SU-DHL-6 (cell line): ENCODE data around the gene KCNIP4.

ENCODE experiments used
- H2AFZ ChIP-seq: fragments of 200-600 bp; sonication (generic); 2 replicates; pipeline ENCODE4 v1.6.1; 2014; ENCODE audit warnings: low read depth, mild to moderate bottlenecking, moderate library complexity, mixed read lengths, antibody characterized with exemption, low read length; ENCODE audit not compliant: severe bottlenecking
- H3F3A ChIP-seq: fragments of 200-600 bp; shearing (Covaris generic); 2 replicates; pipeline ENCODE4 v1.6.0; 2016; ENCODE audit warnings: antibody characterized with exemption, mild to moderate bottlenecking; ENCODE audit not compliant: insufficient read depth
- H3K27ac ChIP-seq: fragments of 200-600 bp; sonication (generic); 2 replicates; pipeline ENCODE4 v1.5.1; 2016; ENCODE audit warnings: low read depth, mild to moderate bottlenecking, low read length, moderate library complexity, mixed read lengths
- H3K27me3 ChIP-seq: fragments of 200-600 bp; sonication (generic), shearing (Covaris generic); 2 replicates; pipeline ENCODE4 v1.6.0; 2014; ENCODE audit warnings: mild to moderate bottlenecking, low read length
- H3K36me3 ChIP-seq: fragments of 200-600 bp; sonication (generic); 2 replicates; pipeline ENCODE4 v1.6.1; 2014; ENCODE audit warnings: mild to moderate bottlenecking, low read length, mixed read lengths
- H3K4me2 ChIP-seq: fragments of 300-600, 200-600 bp; shearing (Covaris generic), sonication (generic); 2 replicates; pipeline ENCODE4 v1.6.0; 2014; ENCODE audit warnings: low read length, low read depth, mild to moderate bottlenecking; ENCODE audit not compliant: poor library complexity, severe bottlenecking
- H3K4me3 ChIP-seq: fragments of 200-600 bp; sonication (generic); 2 replicates; pipeline ENCODE4 v1.5.1; 2014; ENCODE audit warnings: antibody characterized with exemption, low read length, mild to moderate bottlenecking, mixed read lengths; ENCODE audit not compliant: insufficient read depth, poor library complexity, severe bottlenecking
- H3K79me2 ChIP-seq: fragments of 200-600 bp; sonication (generic); 2 replicates; pipeline ENCODE4 v1.6.1; 2014; ENCODE audit warnings: mild to moderate bottlenecking, low read length, moderate library complexity; ENCODE audit not compliant: insufficient read depth
- H3K9ac ChIP-seq: fragments of 200-600 bp; sonication (generic); 2 replicates; pipeline ENCODE4 v1.7.0; 2014; ENCODE audit warnings: mild to moderate bottlenecking, low read length
- H3K9me2 ChIP-seq: fragments of 200-600 bp; sonication (generic); replicated peaks from 2 replicates; pipeline ENCODE4 v1.6.1; 2014; ENCODE audit warnings: low read length; ENCODE audit not compliant: insufficient read depth
- H3K9me3 ChIP-seq: fragments of 200-600 bp; sonication (generic); 2 replicates; pipeline ENCODE4 v1.6.1; 2014; ENCODE audit warnings: low read length, mixed read lengths; ENCODE audit not compliant: insufficient read depth
- H4K20me1 ChIP-seq: fragments of 200-600 bp; sonication (generic); 2 replicates; pipeline ENCODE4 v1.6.1; 2014; ENCODE audit warnings: low read depth, mild to moderate bottlenecking, antibody characterized with exemption, low read length, moderate library complexity, mixed read lengths
- CTCF ChIP-seq: fragments of 200-600 bp; sonication (generic); IDR thresholded peaks from one replicate; pipeline ENCODE4 v1.5.1; 2017; ENCODE audit warnings: antibody characterized with exemption, mild to moderate bottlenecking, low read length, moderate library complexity; ENCODE audit not compliant: insufficient read depth, poor library complexity, severe bottlenecking
- EZH2phosphoT487 ChIP-seq: fragments of 200-600 bp; sonication (generic), shearing (Covaris generic); conservative IDR thresholded peaks from 2 replicates; pipeline ENCODE4 v1.6.1; 2018; ENCODE audit warnings: mild to moderate bottlenecking, antibody characterized with exemption, low read length, moderate library complexity, mixed read lengths

KCNIP4 gene

GRCh38 chr4:21856301-21856700, 92.3 kb downstream of the KCNIP4 start:
- Histone ChIP-seq H3K27ac (no peak overlapping the region), H2AFZ (no peak overlapping the region), H3K4me2 (no peak overlapping the region), H3K36me3 (no peaks in the 10 kb centered on the region), H3K9ac (no peak overlapping the region), H3F3A (no peaks in the 10 kb centered on the region), H4K20me1 (no peaks in the 10 kb centered on the region), H3K9me2 (no peaks in the 10 kb centered on the region; the same call in 1 of the 2 replicates), H3K9me3 (no peaks in the 10 kb centered on the region), H3K79me2 (no peaks in the 10 kb centered on the region), H3K27me3 (no peaks in the 10 kb centered on the region), H3K4me3 (no peak overlapping the region)
- no peak for TF ChIP-seq EZH2phosphoT487
- no peak for TF ChIP-seq CTCF

DNA sequence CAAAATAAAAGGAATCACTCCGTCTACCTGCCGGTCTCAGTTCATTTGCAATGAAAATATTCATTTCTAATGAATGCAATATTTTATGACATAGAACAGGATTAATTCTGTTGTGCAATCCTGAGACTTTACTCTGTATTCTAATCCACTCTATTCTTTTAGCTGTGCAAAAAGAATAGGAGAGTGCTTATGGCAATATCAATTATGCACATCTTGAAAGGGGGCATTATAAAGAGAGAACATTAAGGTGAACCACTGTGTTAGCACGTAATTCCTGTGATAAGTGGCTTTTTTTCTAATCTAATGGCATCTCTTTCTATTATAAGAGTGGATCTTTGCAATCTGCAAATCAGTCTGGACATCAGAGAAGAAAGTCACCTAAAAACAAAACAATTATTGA, 99.5 kb downstream of the KCNIP4 start:
- TF ChIP-seq CTCF (no peak), EZH2phosphoT487 (no peak)
- no peak overlapping the region for H3K27ac ChIP-seq
- no peaks in the 10 kb centered on the region for H3K79me2 ChIP-seq
- no peaks in the 10 kb centered on the region for H3K9me3 ChIP-seq
- H3K9ac ChIP-seq = no peak overlapping the region
- H3K9me2 ChIP-seq = no peaks in the 10 kb centered on the region; the same call in 1 of the 2 replicates
- no peak overlapping the region for H2AFZ ChIP-seq
- no peaks in the 10 kb centered on the region for H3K36me3 ChIP-seq
- H3K4me3 ChIP-seq = no peak overlapping the region
- no peak overlapping the region for H3K4me2 ChIP-seq
- H3K27me3 ChIP-seq = no peaks in the 10 kb centered on the region
- no peaks in the 10 kb centered on the region for H4K20me1 ChIP-seq
- no peaks in the 10 kb centered on the region for H3F3A ChIP-seq

DNA sequence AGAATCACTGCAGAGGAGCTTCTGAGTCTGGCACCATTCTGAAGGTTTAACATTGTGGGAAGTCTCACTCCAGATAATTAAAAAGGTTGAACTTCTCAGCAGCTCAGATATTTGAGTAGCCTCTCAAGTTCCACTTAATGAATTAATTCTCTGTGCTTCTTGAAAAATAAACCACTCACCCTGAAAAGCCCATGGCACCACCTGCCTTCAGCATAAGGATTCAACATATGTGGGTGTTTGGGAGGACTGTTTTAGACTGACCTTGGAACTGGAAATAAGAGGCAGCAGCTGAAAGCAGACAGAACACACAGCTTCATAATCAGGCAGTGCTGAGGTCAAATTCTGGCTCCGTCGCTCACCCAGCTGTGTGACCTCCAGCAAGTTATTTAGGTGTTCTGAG, 100.6 kb downstream of the KCNIP4 start:
- Histone ChIP-seq H3K79me2 (no peaks in the 10 kb centered on the region), H3K9ac (no peak overlapping the region), H3K9me2 (no peaks in the 10 kb centered on the region), H3K27me3 (no peaks in the 10 kb centered on the region), H3K9me3 (no peaks in the 10 kb centered on the region), H3K27ac (no peak overlapping the region), H3K4me2 (no peak overlapping the region), H3F3A (no peaks in the 10 kb centered on the region), H3K36me3 (no peaks in the 10 kb centered on the region), H3K4me3 (no peak overlapping the region), H4K20me1 (no peaks in the 10 kb centered on the region), H2AFZ (no peak overlapping the region)
- no peak for TF ChIP-seq EZH2phosphoT487
- TF ChIP-seq CTCF = no peak

DNA sequence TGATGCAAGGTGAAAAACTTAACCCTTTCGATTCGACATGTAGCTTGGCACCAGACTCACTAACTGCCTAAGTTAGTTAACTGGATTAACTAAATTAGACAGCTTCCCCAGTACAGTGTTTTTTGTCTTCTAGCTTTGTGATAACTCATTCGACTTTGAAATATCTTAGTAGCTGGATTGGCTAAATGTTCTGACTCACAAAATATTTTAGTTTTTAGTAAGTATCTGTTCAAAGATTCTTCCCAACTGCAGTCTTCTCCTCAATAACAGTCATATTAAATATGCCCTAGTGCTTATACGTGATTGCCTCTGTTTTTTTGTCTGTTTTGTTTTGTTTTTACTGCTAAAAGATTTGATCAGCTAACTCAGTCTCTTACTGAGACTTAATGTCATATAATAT, 102.9 kb downstream of the KCNIP4 start:
- TF ChIP-seq CTCF (no peak), EZH2phosphoT487 (no peak)
- Histone ChIP-seq H3F3A (no peaks in the 10 kb centered on the region), H2AFZ (no peak overlapping the region), H3K9ac (no peak overlapping the region), H3K27ac (no peak overlapping the region), H3K79me2 (no peaks in the 10 kb centered on the region), H3K27me3 (no peaks in the 10 kb centered on the region), H4K20me1 (no peaks in the 10 kb centered on the region), H3K4me3 (no peak overlapping the region), H3K4me2 (no peak overlapping the region), H3K9me3 (no peaks in the 10 kb centered on the region), H3K9me2 (no peaks in the 10 kb centered on the region), H3K36me3 (no peaks in the 10 kb centered on the region)
